Hepatic stellate cell (primary cell): ENCODE measurements around the gene TAS2R1.

Source experiments
- DNase-seq: peaks from one replicate; pipeline ENCODE4 v3.0.0; 2011; ENCODE audit warnings: low spot score

The TAS2R1 gene

DNA sequence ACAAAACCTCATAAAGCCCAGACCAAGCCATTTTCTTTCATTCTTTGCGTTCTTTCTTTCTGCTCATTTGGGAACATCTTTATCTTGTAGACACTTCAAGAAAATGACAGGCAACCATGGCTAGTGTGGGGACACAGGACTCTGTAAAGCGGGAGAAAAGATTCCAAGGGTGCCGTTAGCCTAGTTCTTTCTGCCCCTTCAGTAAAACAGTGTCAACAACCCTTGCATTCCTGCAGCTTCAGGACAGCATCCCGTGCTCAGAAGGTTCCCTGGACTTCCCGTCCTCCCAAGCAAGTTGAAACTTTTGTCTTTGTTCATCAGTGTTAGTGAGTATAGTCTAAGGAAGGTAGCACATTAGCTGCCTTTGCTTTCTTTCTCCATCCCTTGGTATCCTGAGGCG lies 41.9 kb downstream of the TAS2R1 start:
- no peak for DNase-seq

DNA sequence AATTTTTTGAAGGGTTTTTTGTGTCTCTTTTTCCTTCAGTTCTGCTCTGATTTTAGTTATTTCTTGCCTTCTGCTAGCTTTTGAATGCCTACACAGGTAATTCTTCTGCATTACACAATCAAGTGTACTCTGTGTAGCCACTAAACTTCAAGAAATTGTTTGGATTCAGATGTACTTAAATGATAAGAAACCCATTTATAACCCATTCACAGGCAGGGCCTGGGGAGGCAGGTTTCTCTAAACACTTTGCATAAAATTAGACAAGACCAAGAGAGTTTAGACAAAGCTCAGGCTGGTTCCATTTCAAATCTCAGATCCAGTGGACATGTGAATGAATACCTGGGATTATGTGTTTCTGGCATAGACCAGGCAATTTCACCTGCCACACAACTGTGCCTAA lies 43.0 kb downstream of the TAS2R1 start:
- DNase-seq, result no peak

DNA sequence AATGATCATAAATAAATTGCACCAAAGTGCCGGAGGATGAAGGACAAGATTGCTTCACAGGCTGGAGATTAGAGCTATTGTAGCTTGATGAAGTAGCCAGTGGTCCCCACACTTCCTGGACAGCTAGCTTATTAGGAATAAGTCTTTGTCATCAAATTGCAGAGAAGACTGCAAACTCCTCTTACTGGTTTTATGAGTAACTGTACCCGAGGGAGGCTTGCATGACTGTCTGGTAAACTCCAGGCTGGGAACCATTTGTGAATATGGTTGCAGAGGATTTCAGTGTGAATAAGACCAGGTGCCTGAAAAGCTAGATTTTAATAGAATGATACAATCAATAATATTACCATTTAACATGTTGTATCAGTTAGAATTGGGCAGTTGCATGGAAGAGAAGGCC lies 47.7 kb downstream of the TAS2R1 start:
- no peak for DNase-seq
